Activated naive CD4-positive, alpha-beta T cell treated with anti-CD3 and anti-CD28 coated beads, Interleukin-2, amount 50 U/mL, for 16 hours (primary cell): Measurements from ENCODE around the gene RPL9.
"Not testable (repeated sequence)": the region's sequence is repeated elsewhere in the genome, so short reads cannot be mapped to it uniquely, and the experiment has no call there.

ENCODE experiments used
- DNase-seq: peaks from one replicate; pipeline ENCODE4 v3.0.0-alpha.2; 2020

RPL9 gene

DNA sequence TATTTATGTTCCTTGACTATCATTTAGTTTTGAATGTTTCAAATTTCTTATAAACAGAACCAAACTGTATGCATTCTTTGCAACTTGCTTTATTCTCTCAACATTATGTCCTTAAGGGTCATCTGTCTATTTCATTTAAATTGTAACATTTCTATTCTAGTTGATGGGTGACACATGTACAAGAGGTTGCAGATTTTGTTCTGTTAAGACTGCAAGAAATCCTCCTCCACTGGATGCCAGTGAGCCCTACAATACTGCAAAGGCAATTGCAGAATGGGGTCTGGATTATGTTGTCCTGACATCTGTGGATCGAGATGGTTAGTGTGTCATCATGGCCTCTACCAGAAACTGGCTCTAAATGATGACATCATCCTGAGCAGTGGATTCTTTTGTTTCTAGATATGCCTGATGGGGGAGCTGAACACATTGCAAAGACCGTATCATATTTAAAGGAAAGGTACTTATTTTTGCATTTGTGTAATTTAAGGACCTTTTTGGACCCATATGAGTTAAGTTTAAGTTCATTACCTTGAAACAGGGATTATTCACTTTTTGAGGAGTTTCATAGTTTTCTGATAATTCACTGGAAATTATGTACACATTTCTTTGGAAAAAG lies 6.3 kb upstream of the RPL9 start:
- DNase-seq, result no peak

DNA sequence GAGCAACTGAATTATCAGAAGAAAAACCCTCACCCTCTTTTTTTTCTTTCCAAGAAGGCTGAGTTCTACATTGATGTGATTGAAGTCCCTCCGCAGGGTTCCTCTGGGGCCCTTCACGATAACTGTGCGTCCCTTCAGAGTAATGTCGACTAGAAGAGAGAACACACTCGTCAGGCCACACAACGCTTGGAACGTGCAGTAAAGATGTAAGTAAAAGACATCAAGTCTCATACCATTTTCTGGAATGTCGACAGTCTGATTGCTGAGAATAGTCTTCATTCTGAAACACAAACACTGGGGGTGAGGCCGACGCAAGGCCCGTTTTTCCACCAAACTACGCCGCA lies 589 bp downstream of the RPL9 start:
- DNase-seq, result not testable (repeated sequence)

DNA sequence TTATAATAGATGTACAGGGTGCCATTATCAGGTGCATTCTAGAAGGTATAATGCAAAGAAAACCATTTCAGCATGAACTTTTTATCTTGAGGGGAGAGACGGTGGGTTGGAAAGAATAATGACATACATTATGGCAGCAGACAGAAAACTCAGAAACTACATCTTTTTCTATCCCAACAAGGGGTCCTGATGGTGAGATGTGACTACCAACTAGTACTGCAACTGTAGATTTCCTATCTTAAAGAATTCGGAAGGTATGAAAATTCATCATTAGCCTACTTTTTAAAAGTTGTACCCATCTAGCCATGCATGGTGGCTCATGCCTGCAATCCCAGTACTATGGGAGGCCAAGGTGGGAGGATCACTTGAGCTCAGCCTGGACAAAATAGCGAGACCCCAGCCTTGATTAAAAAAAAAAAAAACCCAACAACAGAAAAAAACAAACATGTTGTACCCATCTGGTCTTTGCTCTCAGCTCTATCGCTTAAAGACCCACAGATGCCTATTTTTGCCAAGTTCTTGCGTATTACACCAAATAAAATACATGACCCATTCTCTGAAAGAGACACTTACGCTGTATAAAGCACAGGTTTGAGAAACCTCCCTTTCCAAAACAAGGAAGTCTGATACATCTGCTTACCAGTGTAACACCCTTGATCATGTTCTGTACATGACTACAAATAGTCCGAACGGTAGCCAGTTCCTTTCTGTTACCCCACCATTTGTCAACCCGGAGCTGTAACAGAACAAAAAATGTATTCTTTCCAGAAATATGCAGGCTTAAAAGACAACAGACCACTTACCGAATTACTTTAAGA lies 1.6 kb downstream of the RPL9 start:
- DNase-seq, result no peak

DNA sequence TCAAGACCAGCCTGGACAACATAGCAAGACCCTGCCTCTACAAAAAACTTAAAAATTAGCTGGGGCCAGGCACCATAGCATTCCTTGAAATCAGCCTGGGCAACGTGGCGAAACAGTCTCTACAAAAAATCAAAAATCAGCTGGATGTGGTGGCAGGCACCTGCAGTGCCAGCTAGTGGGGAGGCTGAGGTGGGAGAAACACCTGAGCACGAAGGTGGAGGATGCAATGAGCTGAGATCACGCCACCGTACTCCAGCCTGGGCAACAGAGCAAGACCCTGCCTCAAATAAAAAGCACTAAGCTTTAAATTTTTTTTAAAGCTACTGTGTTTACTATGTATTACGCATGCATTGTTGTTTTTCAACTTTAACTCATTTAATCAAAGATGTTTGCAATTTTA lies 3.2 kb downstream of the RPL9 start:
- DNase-seq, result no peak

DNA sequence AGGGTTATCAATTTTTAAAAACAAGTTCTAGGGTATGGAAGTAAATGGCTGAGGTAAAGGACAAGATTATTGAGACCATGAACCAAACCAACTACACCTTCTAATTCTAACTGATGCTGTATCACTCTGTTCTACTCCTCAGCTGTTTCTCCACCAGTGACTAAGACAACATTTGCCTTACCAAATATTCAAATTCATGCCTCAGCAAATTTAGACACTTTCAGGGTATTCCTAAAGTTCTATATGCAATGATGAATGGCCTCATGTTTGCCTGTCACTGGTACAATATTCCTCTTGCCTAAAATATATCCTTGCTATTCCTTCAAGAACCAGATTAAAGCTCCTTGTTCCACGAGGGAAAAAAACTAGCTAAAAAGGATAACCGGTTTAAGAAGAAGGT lies 5.0 kb downstream of the RPL9 start:
- DNase-seq, result no peak

DNA sequence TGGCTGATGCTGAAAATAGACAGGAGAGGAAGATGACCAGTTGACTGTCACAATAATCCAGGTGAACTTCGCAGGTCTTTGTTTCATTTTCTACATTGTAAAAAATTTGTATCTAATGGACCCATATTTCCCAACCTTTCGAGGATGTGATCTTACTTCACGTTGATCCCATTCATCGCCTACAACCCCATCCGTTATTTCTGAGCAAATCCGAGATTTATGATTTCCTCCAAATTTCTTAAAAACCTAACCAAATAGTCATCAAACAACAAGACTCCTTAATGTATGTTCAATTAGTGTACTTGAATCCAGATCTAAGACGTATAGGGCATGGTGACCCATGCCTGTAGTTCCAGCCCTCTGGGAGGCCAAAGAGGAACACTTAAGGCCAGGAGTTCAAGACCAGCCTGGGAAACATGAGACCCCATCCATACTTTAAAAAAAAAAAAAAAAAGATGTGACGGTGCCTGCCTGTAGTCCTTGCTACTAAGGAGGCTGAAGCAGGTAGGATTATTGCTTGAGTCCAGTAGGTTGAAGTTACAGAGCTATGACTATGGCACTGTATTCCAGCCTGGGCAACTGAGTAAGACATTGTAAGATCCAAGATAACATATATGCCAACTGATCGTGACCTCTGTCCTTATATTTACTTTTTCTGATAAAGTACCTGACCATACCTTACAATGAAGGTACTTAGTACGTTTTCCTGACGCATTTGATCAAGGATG lies 5.7 kb downstream of the RPL9 start:
- no peak for DNase-seq

DNA sequence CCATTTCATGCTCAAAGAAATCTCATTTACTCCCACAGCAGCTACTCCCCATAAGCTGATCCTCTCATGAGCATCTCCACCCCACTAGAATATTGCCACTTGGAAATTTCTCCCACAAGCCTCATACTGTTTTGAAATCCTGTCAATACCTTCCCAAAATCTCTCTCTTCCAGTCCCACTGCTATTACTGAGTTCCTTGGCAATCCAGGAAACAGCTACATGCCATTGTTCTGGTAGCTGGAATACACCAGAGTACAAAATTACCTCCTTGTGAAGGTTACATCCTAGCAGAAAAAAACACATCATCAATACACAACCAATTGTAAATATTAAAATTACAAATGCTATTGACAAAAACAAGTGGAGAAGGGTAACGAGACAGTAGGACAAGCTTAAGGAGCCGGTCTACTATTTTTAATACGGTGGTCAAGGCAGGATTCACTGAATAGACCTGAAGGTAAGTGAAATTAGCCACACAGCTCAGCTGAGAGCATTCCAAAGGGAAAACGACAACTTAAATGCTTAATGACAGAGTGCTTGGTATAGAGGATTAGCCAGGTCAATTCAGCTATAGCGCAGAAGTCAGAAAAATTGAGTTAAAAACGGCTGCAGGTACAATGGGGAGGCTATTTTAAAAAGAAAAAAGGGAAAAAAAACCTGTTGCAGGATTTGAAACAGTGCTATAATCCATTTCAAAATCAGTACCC lies 6.4 kb downstream of the RPL9 start:
- no peak for DNase-seq

DNA sequence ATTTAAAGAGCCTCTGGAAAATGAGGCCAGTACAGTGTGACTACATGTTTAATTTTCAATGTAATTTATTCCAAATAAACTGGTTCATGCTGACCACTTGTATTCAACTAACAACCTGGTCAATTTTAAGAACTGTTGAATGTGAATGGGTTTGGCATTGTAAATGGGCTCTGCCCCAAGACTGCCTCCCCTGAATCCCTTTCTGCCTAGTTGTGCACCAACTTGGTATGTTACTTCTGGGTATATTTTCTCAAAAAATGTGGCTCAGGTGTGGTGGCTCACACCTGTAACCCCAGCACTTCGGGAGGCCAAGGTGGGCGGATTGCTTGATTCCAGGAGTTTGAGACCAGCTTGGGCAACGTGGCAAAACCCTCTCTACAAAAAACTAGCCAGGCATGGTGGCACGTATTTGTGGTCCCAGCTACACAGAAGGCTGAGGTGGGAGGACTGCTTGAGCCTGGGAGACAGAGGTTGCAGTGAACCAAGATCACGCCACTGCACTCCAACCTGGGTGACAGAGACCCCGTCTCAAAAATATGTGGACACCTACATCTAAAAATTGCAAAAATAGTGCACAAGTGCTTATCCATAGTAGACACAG lies 7.2 kb downstream of the RPL9 start:
- no peak for DNase-seq

DNA sequence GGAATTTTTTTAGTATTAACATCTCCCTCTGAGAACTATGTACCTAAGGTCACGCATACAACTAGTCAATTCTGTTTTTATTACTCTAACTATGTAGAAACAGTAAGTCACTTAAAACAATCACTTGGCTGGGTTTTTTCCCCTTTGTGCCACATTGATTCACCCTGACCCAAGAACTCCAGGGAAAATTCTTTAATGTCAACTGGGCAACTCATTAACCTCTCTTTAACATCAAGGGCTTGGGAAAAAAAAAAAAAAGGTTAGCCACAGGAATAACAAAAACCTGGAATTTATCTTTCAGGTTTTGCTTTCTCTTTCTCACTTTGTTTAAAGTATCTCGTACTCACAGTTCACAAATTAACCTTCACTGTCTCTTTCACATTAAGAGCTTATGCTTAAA lies 8.1 kb downstream of the RPL9 start:
- no peak for DNase-seq

DNA sequence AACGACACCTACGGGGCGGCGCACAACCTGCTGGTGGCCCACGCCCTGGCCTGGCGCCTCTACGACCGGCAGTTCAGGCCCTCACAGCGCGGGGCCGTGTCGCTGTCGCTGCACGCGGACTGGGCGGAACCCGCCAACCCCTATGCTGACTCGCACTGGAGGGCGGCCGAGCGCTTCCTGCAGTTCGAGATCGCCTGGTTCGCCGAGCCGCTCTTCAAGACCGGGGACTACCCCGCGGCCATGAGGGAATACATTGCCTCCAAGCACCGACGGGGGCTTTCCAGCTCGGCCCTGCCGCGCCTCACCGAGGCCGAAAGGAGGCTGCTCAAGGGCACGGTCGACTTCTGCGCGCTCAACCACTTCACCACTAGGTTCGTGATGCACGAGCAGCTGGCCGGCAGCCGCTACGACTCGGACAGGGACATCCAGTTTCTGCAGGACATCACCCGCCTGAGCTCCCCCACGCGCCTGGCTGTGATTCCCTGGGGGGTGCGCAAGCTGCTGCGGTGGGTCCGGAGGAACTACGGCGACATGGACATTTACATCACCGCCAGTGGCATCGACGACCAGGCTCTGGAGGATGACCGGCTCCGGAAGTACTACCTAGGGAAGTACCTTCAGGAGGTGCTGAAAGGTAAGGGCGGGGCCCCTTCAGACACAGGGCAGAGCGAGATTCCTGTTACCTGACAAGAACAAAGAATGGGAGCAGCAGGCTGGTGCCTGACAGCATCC lies 11.7 kb downstream of the RPL9 start:
- DNase-seq, result peak; percentile 35

DNA sequence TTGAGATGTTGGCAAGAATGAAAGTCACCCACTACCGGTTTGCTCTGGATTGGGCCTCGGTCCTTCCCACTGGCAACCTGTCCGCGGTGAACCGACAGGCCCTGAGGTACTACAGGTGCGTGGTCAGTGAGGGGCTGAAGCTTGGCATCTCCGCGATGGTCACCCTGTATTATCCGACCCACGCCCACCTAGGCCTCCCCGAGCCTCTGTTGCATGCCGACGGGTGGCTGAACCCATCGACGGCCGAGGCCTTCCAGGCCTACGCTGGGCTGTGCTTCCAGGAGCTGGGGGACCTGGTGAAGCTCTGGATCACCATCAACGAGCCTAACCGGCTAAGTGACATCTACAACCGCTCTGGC lies 12.3 kb downstream of the RPL9 start:
- DNase-seq, result no peak

DNA sequence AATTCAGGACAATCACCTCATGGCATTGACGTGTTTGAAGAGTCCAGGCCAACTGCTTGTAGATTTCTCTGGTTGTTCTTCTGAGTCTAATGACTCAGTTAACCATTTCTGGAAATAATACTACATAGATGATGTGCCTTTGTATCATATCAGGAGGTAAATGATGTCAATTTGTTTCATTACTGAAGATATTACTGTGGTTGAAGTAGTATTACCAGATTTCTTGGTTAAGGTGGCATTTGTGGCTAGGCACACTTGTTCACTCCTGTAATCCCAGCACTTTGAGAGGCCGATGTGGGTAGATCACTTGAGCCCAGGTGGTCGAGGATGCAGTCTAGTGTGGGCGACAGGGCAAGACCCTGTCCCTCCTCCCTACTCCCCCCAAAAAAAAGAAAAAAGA lies 15.7 kb downstream of the RPL9 start:
- DNase-seq, result no peak

DNA sequence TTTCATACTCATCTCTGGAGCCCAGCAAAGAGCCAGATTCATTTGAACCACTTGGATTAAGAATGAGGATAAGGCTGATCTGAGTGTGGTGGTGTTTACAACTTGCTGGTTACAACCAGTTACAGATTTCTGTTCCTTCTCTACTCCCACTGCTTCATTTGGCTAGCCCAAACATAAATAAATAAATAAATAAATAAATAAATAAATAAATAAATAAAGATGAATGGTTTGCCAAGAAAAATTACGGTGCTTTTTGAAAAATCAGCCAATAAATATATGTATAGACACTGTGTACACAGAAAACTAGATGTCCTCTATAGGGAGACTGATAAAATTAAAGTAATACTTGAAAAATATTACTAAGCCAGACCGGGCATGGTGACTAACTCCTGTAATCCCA lies 17.1 kb downstream of the RPL9 start:
- DNase-seq, result no peak

DNA sequence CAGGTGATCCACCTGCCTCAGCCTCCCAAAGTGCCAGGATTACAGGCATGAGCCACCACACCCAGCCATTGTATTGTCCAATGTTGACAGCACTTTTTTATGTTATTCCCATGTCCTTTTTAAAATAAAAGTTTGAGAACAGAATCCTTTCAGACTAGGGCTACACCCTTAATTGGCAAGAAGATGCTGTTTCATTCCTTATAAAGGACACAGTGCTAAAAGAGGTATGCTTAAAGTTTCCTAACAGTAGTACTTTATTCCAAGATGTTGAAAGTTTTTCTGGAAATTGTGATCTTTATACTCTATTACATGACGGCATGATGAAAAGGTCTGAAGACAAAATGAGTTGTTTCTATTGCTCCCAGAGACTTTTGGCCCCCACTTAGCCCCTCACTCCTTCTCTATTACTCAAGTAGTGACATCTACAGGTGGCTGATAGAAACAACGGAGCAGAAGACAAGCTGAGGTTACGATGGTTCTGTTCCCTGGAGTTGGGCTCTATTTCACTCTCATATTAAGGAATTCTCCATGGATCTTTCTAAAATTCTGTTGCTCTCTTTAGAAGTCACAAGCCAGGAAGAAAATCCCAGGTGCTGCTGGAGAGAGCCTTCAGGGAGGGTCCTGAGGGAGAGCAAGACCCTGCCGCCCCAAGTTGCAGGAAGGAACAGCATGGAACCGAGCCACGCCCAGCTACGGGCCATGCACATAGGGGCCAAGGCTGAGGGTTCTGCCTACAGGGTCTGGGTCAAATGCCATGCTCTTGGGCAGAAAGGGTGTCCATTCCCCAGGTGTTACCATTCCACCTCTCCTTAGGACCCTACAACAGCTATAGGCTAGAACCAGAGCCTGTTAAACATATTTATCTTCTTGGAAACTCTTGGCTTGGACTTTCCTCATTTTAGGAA lies 22.8 kb downstream of the RPL9 start:
- DNase-seq, result no peak

DNA sequence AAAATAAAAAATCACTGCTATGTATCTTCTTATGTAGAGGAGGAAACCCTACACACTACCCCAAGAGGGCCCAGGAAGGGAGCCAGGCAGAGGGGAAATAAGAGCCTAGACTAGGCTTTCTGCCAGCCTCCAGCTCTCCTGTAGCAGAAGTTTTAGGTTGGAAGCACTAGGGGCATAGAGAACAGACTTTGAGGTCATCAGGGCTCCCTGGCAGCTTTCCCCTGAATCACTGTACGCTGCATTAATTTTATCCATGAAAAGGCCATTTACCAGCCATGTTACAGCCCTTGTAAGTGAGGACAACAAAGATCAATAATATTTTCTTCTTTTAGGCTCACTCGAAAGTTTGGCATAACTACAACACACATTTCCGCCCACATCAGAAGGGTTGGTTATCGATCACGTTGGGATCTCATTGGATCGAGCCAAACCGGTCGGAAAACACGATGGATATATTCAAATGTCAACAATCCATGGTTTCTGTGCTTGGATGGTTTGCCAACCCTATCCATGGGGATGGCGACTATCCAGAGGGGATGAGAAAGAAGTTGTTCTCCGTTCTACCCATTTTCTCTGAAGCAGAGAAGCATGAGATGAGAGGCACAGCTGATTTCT lies 24.7 kb downstream of the RPL9 start:
- DNase-seq, result no peak

DNA sequence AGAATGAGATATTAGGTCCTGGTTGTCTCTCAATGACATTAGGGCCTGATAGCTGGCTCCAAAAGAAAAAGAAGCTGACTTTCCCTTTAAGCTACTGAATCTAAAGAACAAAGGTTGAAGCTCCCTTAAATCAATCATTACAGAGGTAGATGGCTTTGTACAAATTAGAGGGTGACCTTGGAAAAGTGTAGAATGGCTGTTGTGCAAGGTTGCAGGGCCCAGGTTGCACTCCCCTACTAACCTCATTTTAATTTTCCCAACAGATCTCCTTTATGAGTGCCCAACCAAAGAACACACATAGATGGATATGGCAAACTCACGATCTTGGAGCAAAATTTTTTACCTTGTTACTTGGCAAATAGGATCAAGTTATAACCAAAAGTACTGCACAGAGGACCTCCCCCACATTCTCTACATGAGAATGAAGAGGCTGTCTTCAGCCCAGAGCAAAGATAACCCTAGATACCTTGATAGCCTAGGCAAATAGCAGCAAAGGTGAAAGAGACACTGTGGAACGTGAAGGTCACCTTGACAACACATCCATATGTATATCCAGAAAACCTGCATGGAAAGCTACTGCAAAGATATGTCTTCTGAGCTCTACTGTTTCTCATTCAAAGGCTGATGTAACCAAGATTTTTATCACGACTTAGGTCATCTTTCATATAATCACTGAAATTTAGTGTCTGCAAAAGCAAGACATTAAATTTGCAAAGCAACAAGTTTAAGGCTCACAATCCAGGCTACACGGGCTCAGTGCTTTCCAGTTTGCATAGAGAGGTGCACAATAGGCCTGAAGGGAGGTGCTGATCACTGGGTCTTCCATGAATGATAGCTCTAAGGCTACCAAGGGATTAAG lies 29.0 kb downstream of the RPL9 start:
- no peak for DNase-seq

DNA sequence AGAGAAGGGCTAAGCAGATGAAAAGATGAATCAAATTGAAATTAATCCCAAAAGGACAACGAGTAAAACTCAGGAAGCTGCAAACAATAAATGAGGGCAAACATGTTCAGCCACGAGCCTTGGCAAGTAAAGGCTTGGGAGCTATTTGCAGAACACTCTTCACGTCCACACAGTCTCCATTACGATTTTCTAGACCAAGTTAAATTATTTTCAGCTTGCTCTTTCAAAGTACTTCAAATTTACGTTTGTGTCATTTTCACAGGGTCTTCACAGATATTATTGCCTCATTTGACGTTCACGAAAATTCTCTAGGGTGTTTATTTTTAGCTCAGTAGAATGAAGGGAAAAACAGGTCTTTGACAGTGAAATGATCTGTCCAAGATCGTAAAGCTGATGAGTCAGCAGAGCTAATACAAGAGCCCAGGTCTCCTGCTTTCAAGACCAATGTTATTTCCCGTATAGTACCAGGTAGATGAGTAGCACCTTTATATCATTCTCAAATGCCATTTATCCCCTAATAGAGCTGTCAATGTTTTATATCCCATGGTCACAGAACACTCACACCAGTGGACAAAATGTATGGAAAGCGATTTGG lies 31.1 kb downstream of the RPL9 start:
- DNase-seq, result no peak

DNA sequence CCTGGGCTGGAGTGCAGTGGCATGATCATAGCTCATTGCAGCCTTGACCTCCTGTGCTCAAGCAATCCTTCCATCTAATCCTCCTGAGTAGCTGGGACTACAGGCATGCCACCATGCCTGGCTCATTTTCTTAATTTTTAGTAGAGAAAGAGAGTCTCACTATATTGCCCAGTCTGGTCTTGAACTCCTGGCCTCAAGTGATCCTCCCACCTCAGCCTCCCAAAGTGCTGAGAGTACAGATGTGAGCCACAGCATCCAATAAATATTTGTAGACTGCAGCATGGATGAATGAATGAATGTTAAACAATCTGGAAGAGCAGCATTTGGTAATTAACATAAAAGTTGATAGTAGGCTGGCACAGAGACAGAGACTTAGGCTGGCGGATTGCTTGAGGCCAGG lies 32.0 kb downstream of the RPL9 start:
- DNase-seq, result no peak

DNA sequence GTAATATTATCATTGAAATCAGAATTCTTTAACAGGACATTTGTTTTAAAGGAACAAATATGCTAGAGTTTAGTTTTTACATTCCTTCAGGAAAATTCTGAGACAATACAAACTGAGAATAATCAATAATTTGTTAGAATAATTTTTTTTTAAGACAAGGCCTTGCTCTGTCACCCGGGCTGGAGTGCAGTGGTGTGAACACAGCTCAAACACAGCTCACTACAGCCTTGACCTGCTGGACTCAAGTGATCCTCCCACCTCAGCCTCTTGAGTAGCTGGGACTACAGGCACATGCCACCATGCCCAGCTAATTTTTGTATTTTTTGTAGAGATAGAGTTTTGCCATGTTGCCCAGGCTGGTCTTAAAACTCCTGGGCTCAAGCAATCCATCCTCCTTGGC lies 33.4 kb downstream of the RPL9 start:
- not testable (repeated sequence) for DNase-seq

DNA sequence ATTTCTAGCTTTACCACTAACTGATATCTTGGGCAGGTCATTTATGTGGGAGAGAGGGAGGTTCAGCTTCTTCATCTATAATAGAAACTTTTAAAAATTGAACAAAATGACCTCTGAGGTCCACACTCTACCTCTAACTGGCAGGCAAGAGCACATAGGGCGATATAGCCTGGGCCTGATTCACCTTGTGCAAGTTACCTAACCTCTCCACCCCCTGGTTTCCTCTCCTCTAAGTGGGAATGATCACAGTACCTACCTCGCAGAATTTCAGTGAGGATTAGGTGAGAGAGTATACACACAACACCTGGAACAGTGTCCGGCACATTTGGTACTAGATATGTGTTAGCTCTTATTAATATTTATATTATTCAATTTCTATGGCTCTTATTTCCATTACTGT lies 36.5 kb downstream of the RPL9 start:
- no peak for DNase-seq
